Activated naive CD8-positive, alpha-beta T cell treated with anti-CD3 and anti-CD28 coated beads, Interleukin-2, amount 10 ng/mL, durations not matched to agents 7 days and 5 days (primary cell): ENCODE results near the gene FEZF1. TPM values are rescaled to one million over a fixed set of nuclear protein-coding genes. Genes with fewer than 3 reads are reported as not detected.
A peak's percentile ranks its signal among the peaks of the same experiment; 100 is the strongest.

Source experiments
- ATAC-seq: fragments of 150-1000 bp; cut with Tn5 transposase; one replicate; pipeline ENCODE4 v1.10.0; 2021; ENCODE audit warnings: low read depth, moderate library complexity
- POLR2A ChIA-PET: fragments of 350-600 bp; sonication (Branson Sonifier 250); formaldehyde crosslinking; loops from one replicate; lab custom pipeline; 2021; ENCODE audit warnings: antibody characterized with exemption; lab: Charles Lee
- DNase-seq: peaks from one replicate; pipeline ENCODE4 v3.0.0; 2021
- H3K27ac Mint-ChIP-seq: one replicate; pipeline ENCODE4 v1.8.0; 2022; ENCODE audit warnings: mild to moderate bottlenecking, mixed read lengths
- H3K27me3 Mint-ChIP-seq: one replicate; pipeline ENCODE4 v1.8.0; 2022; ENCODE audit warnings: mild to moderate bottlenecking, moderate library complexity, mixed read lengths
- H3K36me3 Mint-ChIP-seq: one replicate; pipeline ENCODE4 v1.8.0; 2021; ENCODE audit warnings: mild to moderate bottlenecking, mixed read lengths
- H3K4me1 Mint-ChIP-seq: one replicate; pipeline ENCODE4 v1.8.0; 2021; ENCODE audit warnings: mixed read lengths
- H3K4me3 Mint-ChIP-seq: one replicate; pipeline ENCODE4 v1.8.0; 2022; ENCODE audit warnings: mild to moderate bottlenecking, moderate library complexity, mixed read lengths
- H3K9me3 Mint-ChIP-seq: one replicate; pipeline ENCODE4 v1.8.0; 2021; ENCODE audit warnings: mixed read lengths
- total RNA-seq, 2 experiments: library from RNA; stranded (reverse); gene quantifications; one replicate each; pipeline ENCODE4 v1.2.3, GENCODE V29; 2021

FEZF1 gene
- total RNA-seq, result not detected

DNA sequence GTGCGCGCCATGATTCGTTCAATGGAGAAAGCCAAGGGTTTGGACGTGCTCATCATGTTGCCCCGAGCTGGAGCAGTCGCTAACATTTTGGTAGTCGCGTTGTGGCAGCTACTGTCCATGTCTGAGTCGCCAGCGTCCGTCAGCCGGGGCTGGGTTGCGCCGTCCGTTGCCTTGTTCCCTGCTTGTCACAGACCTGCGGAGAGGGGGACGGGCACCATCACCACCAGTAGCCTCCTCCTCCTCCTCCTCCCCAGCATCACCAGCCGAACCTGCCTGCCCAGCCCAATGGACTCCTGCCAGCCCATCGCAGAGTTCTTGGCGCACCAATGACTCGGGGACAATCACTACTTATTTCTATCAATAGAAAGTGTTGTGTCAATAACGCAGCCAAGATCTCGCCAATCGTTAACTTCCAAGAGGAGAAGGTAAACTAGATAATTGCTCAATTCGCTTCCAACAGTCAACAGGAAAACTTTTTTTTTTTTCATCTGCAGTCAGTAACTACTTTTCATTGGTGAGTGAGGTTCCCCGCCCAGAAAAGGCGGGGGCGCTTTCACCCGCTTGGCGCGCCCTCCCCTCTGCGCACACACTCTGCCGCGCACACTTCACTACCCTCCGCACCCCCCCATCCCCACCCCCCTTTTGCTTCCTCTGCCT, at the start of gene FEZF1:
TSS of gene FEZF1 (minus strand) at position 432 of the 657 bp plus-strand sequence. CDS start at position 119, 313 bp downstream.
- Mint-ChIP-seq H3K27me3 (peaks cover 87% of the 10 kb centered on the region), H3K36me3 (peaks cover 2% of the 10 kb centered on the region), H3K4me3 (peak within 1 kb of the TSS; percentile 25), H3K9me3 (peaks cover 2% of the 10 kb centered on the region), H3K4me1 (no peaks in the 10 kb centered on the region), H3K27ac (peak within 1 kb of the TSS; percentile 48)
- ATAC-seq (no peak), DNase-seq (peak; percentile 32)
- POLR2A ChIA-PET, result no interaction called here

DNA sequence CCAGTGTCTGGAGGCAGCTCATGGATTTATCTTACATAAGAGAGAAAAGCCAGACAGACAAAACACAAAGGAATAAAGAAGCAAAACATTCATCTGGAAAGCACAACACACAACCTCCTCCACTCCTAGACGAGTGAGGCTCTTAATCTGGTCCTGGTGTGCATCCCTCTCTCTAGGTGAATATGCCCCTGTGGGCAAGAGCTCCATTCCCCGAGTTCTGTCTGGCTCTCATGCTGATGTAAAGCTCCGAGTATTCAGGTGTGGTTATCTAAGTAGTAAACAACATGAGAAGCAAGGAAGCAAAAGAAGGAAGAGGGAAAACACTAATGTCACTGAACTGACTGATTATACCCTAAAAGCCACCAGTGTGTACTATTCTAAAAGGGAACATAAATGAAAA, 47.9 kb upstream of the FEZF1 start:
- Mint-ChIP-seq H3K27me3 (no peaks in the 10 kb centered on the region), H3K9me3 (no peaks in the 10 kb centered on the region), H3K4me3 (no peak overlapping the region), H3K27ac (no peak overlapping the region), H3K4me1 (no peaks in the 10 kb centered on the region), H3K36me3 (no peaks in the 10 kb centered on the region)
- DNase-seq (no peak), ATAC-seq (no peak)
- POLR2A ChIA-PET, result no interaction called here

DNA sequence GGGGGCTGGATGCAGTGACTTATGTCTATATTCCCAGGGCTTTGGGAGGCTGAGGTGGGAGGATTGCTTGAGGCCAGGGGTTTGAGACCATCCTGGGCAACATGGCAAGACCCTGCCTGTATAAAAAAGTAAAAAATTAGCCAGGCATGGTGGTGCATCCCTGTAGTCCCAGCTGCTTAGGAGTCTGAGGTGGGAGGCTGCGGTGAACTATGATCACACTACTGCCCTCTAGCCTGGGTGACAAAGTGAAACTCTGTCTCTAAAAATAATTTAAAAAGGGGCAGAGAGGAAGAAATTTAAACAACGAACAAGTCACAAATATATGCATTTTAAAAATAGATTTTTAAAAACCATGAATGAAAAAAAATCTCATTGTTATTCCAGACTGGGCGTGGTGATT, 46.2 kb upstream of the FEZF1 start:
- H3K27ac Mint-ChIP-seq, result no peak overlapping the region
- no peaks in the 10 kb centered on the region for H3K4me1 Mint-ChIP-seq
- no peaks in the 10 kb centered on the region for H3K9me3 Mint-ChIP-seq
- H3K36me3 Mint-ChIP-seq, result no peaks in the 10 kb centered on the region
- H3K27me3 Mint-ChIP-seq, result no peaks in the 10 kb centered on the region
- DNase-seq (no peak), ATAC-seq (no peak)
- no peak overlapping the region for H3K4me3 Mint-ChIP-seq
- POLR2A ChIA-PET, result no interaction called here

DNA sequence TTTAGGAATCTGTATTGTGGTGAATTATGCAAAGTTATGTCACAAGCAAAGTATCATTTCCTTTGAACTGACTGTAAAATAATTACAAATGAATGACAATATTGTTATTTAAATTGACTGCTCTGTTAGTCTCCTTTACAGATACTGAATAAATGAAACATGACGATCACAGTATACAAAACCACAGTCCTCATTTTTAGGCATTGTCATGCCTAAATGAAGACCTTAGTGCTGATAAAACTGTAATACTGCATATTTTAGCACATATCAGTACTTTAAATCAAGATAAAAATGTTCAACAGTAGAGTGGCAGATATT, 39.7 kb upstream of the FEZF1 start:
- no peak overlapping the region for H3K4me3 Mint-ChIP-seq
- H3K27ac Mint-ChIP-seq, result no peak overlapping the region
- ATAC-seq (no peak), DNase-seq (no peak)
- POLR2A ChIA-PET, result no interaction called here
- no peaks in the 10 kb centered on the region for H3K9me3 Mint-ChIP-seq
- H3K4me1 Mint-ChIP-seq, result no peaks in the 10 kb centered on the region
- no peaks in the 10 kb centered on the region for H3K27me3 Mint-ChIP-seq
- no peaks in the 10 kb centered on the region for H3K36me3 Mint-ChIP-seq

DNA sequence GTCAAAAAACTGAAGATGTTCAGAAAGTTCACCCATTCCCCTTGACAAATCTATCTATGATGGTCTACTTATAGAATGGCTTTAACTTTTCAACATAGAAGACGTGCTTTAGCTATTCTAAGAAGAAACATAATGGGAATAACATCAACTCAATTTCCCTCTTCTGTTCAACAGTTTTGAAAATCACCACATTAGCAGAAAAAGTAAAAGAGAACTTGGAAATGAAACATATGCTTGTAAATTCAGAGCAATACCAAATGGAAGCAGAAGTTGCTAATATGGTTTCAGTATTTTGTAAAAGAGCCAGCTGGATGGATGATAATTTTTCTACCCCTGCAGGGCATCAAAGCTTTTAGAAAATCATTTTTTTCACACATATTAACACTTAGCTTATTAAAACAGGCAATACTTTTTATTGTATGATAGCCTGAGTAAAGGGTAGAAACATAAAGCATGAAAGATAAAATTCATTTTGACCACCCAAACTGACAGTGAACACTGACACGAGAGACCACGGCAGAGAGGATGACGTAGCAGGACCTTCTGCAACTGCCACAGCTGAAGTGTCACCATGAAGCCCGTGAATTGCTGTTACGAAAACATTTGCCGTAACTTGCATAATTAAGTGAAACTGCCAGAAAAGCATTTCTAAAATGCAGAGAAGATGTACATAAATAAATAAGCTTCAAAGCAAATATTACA, 39.2 kb upstream of the FEZF1 start:
- no peak overlapping the region for H3K27ac Mint-ChIP-seq
- POLR2A ChIA-PET, result no interaction called here
- H3K4me3 Mint-ChIP-seq, result no peak overlapping the region
- ATAC-seq (no peak), DNase-seq (no peak)
- no peaks in the 10 kb centered on the region for H3K4me1 Mint-ChIP-seq
- no peaks in the 10 kb centered on the region for H3K36me3 Mint-ChIP-seq
- no peaks in the 10 kb centered on the region for H3K27me3 Mint-ChIP-seq
- H3K9me3 Mint-ChIP-seq, result no peaks in the 10 kb centered on the region

DNA sequence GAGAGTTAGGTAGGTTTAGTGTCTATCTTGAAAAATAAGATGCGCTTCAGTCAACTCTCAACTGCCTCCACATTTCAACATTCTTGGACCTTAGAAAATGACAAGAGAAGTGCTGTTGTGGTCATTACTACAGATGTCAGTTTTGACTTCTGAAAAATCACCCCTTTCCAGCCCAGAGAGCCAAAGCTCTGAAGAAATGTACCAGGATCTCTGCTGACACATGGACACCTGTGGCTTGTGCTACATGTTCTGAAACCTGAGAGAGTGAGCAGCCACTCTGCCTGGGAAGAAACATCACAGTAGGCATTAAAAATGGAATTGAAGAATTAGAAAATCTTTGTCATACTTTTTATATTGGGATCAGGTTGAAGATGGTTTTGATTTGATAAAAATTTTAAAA, 35.9 kb upstream of the FEZF1 start:
- Mint-ChIP-seq H3K36me3 (no peaks in the 10 kb centered on the region), H3K9me3 (no peaks in the 10 kb centered on the region), H3K4me1 (no peaks in the 10 kb centered on the region), H3K4me3 (no peak overlapping the region), H3K27ac (no peak overlapping the region), H3K27me3 (no peaks in the 10 kb centered on the region)
- DNase-seq (no peak), ATAC-seq (no peak)
- POLR2A ChIA-PET, result no interaction called here

DNA sequence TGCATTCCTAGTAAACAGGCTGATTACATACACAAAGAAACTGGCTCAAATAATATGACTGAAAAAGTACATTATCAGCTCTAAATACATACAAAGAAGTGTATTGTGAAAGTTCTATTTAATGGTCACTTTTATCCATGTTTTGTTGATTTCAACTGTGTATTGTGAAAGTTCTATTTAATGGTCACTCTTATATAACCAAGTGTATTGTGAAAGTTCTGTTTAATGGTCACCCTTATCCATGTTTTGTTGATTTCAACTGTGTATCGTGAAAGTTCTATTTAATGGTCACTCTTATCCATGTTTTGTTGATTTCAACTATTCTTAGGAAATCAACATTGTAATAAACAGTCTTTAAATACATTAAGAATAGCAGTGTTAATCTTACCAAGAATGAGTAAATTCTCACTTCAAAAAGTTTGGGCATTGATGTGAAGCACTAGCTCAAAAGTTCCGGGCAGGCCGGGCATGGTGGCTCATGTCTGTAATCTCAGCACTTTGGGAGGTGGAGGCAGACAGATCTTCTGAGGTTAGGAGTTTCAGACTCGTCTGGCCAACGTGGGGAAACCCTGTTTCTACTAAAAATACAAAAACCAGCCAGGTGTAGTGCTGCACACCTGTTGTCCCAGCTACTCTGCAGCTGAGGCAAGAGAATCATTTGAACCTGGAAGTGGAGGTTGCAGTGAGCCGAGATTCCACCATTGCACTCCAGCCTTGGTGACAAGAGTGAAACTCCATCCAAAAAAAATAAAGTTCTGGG, 34.8 kb upstream of the FEZF1 start:
- ATAC-seq (no peak), DNase-seq (no peak)
- Mint-ChIP-seq H3K4me3 (no peak overlapping the region), H3K4me1 (no peaks in the 10 kb centered on the region), H3K27me3 (no peaks in the 10 kb centered on the region), H3K36me3 (no peaks in the 10 kb centered on the region), H3K27ac (no peak overlapping the region), H3K9me3 (no peaks in the 10 kb centered on the region)
- POLR2A ChIA-PET, result no interaction called here

DNA sequence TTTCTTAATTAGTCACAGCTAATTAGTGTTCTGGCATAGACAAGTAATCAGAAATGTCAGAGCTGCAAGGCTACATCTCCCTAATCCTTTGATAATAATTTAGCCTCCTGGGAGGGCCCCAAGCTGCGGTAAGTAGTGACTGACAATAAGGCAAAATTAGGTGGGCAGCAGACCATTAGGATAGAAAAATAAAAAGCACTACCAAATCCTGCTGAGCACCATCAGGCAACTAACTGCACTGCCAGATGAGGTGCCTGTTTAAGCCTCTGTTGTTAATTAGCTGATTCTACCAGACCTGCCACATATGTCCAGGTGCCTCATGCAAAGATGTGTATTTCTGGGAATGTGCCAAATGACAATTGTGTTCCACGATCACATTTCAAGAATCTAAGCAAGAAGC, 32.5 kb upstream of the FEZF1 start:
- Mint-ChIP-seq H3K36me3 (no peaks in the 10 kb centered on the region), H3K4me1 (no peaks in the 10 kb centered on the region), H3K4me3 (no peak overlapping the region), H3K9me3 (no peaks in the 10 kb centered on the region), H3K27ac (no peak overlapping the region), H3K27me3 (no peaks in the 10 kb centered on the region)
- no peak for DNase-seq
- POLR2A ChIA-PET, result no interaction called here
- no peak for ATAC-seq

DNA sequence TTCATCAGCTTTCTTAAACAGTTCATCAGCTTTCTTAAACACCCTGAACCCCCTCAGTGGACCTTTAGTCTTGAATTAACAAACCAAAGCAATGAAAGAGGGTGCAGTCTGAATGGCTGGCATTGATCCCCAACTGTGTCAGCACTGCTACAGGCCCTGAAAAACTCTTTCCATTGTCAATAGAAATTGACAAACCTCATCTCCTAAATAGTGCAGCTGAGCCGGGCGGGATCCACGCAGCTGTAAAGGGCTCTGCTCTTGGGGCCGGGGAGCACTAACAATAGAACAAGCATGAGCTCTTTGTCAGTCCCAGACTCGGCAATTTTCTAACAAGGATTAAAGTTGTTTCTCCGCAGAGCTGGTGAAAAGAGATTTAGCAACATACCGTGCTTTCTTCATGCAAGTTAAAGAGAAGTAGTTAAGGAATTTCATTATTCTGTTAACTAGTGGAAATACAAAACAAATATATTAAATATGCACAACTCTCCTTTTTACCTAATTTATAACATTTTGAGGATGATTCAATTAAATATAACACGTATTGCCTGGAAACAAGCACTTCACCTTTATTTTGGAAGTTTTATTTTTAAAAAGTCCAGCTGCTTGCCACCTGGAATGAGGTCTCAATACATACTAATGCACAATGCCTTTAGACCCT, 24.7 kb upstream of the FEZF1 start:
- Mint-ChIP-seq H3K4me3 (no peak overlapping the region), H3K36me3 (no peaks in the 10 kb centered on the region), H3K27me3 (no peaks in the 10 kb centered on the region), H3K27ac (no peak overlapping the region), H3K9me3 (no peaks in the 10 kb centered on the region), H3K4me1 (no peaks in the 10 kb centered on the region)
- POLR2A ChIA-PET, result no interaction called here
- DNase-seq (no peak), ATAC-seq (no peak)

DNA sequence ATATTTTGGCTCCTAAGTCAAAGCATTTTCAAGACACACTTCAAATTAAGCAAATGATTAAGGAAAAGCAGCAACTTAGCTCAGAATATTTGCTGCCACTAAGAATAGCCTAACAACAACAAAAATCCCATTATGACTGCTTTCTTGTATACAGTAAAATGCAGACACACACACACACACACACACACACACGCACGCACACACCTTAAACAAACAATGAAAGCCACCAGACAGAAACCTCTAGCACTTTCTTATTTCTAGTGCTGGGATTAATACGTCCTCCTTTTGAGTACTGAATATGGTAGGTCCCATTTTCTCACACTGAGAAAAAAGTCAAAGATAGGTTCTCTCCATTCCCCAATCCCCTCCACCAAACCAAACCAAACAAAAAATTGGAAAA, 23.4 kb upstream of the FEZF1 start:
- H3K27me3 Mint-ChIP-seq, result no peaks in the 10 kb centered on the region
- POLR2A ChIA-PET, result no interaction called here
- no peaks in the 10 kb centered on the region for H3K9me3 Mint-ChIP-seq
- no peaks in the 10 kb centered on the region for H3K4me1 Mint-ChIP-seq
- H3K36me3 Mint-ChIP-seq, result no peaks in the 10 kb centered on the region
- ATAC-seq (no peak), DNase-seq (no peak)
- no peak overlapping the region for H3K4me3 Mint-ChIP-seq
- no peak overlapping the region for H3K27ac Mint-ChIP-seq

DNA sequence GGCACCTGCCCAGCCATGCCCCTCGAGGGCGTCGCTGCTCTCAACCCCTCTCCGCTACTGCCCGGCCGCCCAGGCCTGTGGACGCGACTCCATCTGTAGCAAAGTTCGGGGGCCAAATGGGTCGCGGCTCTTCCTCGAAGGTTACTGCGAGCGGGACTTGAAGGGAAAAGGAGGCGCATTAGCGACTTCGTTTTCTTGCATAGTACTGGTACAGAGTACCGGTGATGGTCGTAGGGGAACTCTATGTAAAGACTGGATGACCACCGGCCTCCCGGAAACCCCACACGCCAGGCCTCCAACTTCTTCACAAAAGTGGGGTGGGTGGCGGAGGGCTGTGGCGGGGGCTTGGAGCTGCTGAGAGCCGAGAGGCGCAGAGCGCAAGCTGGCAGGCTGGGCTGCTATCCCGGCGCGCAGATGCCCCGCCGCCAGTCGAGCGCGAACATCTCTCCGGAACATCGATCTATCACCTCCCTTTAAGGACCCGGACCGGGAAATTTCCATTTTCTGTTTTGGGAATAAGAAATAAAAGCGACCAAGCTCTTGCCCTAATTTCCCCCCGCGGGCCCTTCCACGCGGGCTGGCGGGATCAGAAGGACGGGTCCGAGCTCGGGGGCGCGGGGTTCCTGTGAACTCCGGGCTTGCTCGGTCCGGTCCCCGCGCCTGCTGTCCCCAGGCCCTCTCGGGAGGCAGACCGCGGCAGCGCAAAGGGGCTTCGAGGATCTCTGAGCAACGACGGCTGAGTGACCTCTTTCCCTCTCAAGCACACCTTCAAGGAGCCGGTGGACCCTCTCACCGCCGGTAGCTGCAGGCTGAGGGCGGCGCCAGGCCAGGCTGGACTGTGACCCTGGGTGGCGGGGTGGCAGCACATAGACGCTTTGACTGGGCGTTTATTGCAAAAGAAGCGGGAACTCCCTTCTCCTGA, 12.2 kb upstream of the FEZF1 start:
- POLR2A ChIA-PET, result no interaction called here
- Mint-ChIP-seq H3K4me3 (no peak overlapping the region), H3K4me1 (no peaks in the 10 kb centered on the region), H3K27me3 (peaks cover 63% of the 10 kb centered on the region), H3K27ac (no peak overlapping the region), H3K9me3 (peaks cover 1% of the 10 kb centered on the region), H3K36me3 (no peaks in the 10 kb centered on the region)
- ATAC-seq (no peak), DNase-seq (peak; percentile 23)

DNA sequence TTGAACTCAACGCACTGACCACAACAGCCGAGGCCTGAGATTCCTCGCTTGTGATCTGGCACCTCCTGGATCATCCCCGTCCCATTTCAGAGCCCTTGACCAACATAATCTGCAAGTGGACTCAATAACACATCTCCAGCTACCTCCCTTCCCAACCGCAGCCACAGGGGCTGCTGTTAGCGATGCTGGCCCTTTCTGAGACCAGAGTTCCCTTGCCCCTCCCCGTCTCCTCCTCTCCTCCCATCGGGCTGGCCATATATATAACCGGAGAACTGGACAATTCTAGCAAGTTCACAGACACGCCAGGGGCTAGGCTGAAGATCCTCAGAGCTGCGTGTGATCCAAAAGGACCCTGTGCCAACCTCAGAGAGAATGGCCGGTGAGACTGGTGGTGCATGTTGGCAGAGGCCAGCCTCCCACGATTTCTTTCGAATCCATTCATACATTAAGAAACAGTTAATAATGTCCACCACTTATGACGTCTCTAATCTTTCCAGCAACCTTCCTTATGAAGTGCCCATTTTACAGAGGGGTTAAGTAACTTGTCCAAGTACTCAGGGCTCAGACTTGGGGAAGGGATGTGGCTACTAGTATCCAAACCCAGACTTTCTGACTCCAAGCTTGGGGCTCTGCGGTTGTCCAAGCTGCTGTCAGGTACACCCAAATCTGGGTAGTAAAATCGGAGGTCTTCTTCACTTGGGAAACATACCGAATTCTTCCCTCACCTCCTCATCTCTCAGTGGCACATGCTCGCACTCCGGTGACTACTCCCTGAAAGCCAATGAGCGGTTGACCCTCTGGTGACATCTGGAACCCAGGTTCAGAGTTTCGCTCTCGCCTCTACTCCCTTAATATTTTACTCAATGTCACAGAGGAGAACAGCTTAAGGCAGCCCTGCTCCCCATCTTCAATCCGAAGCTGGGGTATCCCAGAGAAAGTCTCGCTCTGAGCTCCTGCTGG, 11.2 kb upstream of the FEZF1 start:
- Mint-ChIP-seq H3K27me3 (peaks cover 70% of the 10 kb centered on the region), H3K36me3 (peaks cover 3% of the 10 kb centered on the region), H3K4me3 (no peak overlapping the region), H3K4me1 (no peaks in the 10 kb centered on the region), H3K27ac (no peak overlapping the region), H3K9me3 (peaks cover 1% of the 10 kb centered on the region)
- no peak for DNase-seq
- ATAC-seq, result no peak
- POLR2A ChIA-PET, result no interaction called here
